Measurements from ENCODE around the gene LDLRAD3.
A peak's percentile ranks its signal among the peaks of the same experiment; 100 is the strongest.
"Not testable (repeated sequence)": the region's sequence is repeated elsewhere in the genome, so short reads cannot be mapped to it uniquely, and the experiment has no call there.

Gene LDLRAD3

DNA sequence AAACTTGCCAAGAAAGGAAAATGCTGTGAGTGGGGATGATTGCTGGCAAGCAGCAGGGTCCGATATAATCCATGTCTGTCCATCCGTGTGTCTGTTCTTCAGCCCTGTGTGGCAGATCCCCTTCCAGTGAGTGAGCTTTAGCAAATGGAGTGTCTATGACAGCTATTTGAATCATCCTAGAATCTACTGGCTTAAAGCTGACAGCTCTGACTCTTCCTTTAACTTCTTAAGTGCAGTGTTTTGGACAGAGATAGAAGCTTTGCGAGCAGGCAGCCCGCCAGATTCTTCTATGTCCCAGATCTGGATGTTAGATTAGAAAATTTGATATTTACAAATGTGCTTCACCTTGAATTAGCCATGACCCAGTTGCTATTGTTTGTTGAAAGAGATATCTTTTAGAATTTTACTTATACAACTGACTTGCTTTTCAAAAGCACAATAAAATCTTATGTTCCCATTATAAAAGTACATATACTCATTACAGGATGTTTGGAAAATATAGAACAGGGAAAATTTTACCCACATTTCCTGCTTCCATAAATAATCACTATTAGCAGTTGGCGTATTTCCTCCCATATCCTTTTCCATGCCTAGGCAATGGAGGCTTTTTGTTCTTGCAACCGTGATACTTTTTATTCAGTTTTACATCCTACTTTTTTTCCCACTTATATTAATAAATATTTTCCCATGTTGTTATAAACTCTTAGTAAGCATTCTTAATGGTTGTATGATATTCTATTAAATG is 220.8 kb downstream of the LDLRAD3 start:
- no peak for DNase-seq (ENCODE audit: low read depth in 2 of 2)

DNA sequence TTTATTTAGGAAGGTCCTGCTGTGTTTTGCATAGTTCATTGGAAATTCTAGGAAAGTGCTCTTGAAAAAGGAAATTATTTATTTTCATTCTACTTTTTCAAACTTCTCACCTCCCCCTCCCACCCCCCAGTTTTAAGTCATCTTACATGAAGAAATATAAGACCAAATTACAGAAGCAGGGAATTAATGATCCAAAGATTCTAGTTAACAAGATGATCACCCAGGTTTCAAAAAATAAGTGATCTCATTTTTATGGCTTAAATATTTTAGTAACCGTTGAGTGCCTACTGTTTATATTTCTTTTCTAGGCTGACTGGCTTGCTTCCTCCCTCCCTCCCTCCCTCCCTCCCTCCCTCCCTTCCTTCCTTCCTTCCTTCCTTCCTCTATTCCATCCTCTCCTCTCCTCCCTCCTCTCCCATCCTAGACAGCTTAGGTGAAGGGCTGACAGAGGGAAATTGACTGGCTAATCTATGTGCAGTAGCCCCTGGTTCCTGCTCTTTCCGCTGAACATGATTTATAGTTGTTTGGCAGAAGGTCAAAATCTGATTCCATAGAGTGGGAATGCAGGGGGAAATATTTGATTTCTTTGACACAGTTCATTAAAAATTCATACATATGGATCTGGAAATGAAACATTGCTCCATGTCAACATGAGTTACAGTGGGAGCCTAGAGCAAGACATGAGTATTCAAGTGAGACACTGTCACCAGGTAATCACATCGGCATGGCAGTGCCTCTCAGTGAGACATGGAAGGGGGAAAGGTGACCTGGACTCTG is 221.9 kb downstream of the LDLRAD3 start:
- DNase-seq (ENCODE audit: low read depth in 2 of 2): peak in 1 of 2 experiments; percentile 44

GRCh38 chr11:36167073-36167472 is 223.2 kb downstream of the LDLRAD3 start:
- no peak for DNase-seq (ENCODE audit: low read depth in 2 of 2)

DNA sequence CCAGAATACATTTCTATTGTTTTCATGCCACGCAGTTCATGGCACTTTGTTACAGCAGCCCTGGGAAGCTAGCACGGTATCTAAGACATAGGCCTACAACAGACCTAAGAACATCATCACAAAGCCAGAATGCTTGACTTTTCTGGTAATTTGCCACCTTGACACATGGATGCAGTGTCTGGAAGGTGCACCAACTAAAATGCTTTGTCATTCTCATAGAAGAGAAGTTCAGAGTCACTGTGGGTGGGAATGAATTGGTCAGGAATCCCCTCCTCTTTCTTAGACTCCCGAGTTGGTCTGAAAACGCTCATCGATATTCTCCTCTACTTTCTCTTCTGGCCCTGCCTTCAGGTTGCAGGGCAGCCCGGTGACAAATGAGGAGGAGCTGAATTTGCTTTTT is 223.9 kb downstream of the LDLRAD3 start:
- no peak for DNase-seq (ENCODE audit: low read depth in 2 of 2)

- no peak for DNase-seq (ENCODE audit: low read depth in 2 of 2)
Measured at GRCh38 chr11:36177836-36178235, 234.0 kb downstream of the LDLRAD3 start.

DNA sequence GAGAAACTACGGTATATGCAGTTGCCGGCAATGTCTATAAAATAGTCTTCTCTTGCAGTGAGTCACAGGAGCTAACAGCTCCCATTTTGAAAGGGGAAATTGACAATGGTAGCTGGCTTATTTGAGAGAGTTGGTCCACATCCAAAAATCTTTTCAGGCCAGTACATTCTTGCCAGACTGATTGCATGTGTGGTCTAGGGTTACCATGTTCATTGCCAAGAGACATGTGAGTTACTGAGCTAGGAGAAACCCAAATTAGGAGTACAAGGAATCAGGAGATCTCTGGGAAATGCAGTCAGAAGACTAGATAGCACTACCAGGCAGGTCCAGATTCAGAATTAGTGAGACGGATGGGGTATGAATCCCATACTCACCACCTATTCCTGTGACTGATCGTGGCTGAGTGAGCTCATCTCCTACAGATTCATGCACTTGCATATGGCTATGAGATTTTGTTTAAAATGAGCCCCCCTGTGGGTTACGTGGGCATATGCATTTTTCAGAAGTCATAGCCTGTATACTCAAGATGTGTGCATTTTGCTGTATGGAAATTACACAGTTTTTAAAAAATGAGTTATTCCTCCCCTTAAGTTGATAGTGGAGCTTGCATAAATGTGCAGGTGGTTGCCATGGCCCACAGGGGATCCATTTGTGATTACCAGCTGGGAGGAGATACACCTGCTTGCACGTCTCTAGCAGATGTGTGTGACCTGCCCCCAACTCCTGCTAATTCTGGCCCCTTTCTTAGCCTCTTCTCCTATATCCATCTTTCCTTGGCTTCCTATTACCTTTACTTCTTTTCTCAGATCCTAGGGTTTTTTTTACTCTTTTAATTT is 242.7 kb downstream of the LDLRAD3 start:
- peak; percentile 69 to 73 for DNase-seq (ENCODE audit: low read depth in 2 of 2)

DNA sequence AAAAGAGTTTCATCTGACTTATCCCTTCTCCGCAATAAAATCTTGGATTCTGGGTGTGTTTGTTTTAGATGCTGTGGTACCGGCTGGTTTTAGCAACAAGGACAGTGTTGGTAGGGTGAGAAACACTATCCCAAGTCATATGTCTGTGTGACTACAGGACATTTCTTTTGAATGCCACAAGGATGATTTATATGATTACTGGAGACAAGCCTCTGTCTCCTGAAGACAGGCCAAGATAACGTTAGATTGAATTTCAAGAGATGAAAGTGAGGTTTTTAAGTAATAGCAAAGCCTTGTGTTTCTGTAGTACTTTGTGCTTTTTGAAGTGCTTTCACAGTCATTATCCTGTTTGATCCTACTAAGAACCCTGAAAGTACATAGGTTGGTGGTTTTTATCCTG is 243.8 kb downstream of the LDLRAD3 start:
- DNase-seq (ENCODE audit: low read depth in 2 of 2): no peak

DNA sequence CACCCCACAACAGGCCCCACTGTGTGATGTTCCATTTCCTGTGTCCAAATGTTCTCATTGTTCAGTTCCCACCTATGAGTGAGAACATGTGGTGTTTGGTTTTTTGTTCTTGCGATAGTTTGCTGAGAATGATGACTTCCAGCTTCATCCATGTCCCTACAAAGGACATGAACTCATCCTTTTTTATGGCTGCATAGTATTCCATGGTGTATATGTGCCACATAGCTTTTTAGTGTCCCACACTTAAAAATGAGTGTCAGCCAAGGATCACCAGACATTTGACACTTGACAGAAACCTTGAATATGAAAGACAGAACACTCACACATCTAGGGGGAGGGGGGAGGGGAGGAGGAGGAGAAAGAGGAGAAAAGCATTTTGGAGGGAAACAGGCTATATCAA is 245.9 kb downstream of the LDLRAD3 start:
- not testable (repeated sequence) for DNase-seq (ENCODE audit: low read depth in 2 of 2)

DNA sequence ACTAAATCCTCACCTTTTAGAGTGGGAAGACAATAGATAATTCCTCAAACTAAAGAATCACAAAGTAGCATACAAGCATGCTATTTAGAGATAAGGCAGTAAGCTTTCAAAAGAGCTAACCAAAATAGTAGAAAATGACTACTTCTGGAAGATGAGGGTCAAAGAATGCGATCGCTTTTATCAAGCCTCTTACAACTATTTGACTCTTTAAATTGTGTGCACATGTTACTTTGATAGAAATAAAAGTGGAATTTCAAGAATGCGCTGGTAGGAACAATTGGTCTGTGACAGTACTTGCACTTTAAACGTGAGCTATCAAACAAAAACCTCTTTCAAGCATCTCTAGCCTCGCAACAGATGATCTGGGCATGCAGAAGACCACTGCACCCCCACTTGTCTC is 248.1 kb downstream of the LDLRAD3 start:
- DNase-seq (ENCODE audit: low read depth in 2 of 2): no peak

DNA sequence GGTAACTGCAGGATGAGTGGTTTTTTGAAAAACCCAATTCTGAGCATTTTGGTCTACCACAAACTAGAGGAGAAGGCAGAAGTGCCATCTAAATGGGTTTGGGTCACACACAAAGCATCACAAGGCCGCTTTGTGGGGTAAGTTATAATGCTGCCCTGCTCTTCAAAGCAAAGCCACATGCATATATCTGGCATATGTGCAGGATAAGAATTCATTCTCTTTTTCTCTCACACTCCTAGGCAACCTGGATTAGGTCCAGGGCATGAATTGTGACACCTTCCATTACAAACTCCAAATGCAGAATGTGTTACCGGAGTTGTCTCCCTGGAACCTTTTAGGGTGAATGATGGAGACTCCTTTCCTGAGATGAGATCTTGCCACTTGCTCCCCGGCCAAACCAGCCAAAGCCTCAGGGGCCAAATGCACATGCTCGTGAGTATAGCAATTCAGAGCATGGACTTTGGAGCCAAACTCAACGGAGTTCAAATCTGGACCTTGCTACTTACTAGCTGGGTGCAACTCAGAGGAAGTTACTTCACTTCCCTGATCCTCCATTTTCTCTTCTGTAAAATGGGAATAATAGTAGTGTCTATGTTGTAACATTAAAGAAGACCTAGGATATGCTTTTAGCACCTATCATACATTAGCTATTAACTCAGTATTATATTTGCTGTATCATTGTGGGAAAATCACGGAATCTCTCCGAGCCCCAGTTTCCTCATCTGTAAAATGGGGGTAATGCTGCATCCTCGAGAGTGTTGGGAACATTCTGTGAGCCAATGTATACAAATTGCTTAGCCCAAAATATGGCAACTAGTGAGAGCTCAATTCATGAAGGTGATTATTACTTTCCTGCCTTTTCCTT is 248.8 kb downstream of the LDLRAD3 start:
- DNase-seq (ENCODE audit: low read depth in 2 of 2): no peak

DNA sequence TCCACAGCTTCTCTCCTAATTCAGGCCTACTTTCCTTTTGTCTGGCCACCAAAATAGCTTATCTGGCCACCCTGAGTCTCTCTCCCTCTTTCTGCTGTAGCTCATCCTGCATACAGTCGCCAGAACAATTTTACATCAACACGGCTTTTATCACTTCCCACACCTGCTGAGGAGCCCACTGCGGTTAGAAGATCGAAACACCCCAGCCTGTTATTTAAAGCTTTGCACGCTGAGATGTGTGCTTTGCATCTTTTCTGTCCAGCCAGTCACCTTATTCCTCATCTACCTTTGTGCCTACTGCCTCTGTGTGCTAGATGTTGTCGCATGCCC is 249.4 kb downstream of the LDLRAD3 start:
- no peak for DNase-seq (ENCODE audit: low read depth in 2 of 2)

GRCh38 chr11:36193721-36194120 is 249.9 kb downstream of the LDLRAD3 start:
- DNase-seq (ENCODE audit: low read depth in 2 of 2): no peak

GRCh38 chr11:36195496-36196354 is 251.9 kb downstream of the LDLRAD3 start:
- DNase-seq (ENCODE audit: low read depth in 2 of 2): peak; percentile 26 to 31

DNA sequence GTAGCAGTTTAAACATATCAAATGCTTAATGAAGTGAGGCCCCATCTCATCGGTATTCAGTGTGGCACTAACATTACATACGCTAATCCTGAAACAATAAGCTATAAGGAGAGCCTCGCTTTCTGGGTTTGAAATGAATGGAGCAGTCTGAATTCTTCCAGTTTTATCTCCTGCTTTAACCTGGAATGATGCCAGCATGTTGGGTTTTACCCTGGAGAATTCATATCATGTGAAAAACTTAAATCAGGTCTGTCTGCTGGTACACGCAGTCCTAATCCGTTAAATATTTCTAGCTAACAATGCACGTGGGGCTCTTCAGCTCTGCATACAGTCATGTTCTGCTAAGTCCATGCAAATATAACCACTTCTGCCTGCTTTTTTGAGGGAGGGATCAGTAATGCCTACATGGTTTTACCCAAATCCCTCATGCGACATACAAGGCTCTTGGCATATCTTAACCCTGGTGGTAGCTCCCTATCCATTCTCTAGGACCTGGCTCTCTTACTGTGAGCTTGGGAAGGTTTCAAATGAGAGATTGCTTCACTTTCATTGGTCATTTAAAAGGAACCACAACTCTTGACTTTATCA is 252.6 kb downstream of the LDLRAD3 start:
- peak; percentile 24 to 29 for DNase-seq (ENCODE audit: low read depth in 2 of 2)

DNA sequence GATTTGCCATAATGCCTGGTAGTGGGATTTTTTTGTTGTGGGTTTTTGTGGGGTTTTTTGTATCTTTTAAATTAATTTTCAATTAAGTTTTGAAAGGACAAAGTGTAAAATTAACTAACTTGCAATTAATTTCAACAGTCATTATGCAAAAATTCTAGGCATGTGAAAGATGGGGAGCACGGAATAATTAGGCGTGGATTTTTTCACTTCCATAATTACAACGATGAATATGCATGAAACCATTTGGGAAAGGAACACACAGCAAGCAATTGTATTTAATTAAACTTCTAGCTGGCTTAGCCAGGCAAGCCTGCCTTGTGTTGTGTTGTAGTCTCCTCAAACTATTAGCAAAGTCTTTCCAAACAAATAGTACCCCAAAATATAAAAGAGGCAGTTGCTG is 257.5 kb downstream of the LDLRAD3 start:
- no peak for DNase-seq (ENCODE audit: low read depth in 2 of 2)

- DNase-seq (ENCODE audit: low read depth in 2 of 2): no peak
Measured at GRCh38 chr11:36205536-36205935, 261.7 kb downstream of the LDLRAD3 start.

DNA sequence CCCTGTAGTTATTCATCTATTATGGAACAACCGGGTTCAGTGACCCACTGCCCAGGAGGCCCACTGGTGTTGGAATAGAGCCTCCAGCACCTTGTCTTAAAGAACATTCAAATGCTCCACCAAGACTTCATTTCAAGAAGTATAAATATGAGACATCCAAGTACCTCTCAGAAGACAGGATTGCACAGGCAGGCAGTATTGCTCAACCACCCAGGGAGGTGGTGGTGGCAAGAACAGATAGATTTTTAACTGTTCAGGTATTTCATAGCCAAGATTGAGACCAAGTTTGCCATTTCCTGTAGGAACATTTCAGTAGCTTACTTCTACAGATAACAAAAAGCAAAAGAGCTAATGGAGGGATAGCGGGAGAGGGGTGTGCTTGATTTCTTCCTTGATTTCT is 266.7 kb downstream of the LDLRAD3 start:
- DNase-seq (ENCODE audit: low read depth in 2 of 2): no peak

- DNase-seq (ENCODE audit: low read depth in 2 of 2): no peak
Measured at GRCh38 chr11:36211761-36212430, 268.0 kb downstream of the LDLRAD3 start.

DNA sequence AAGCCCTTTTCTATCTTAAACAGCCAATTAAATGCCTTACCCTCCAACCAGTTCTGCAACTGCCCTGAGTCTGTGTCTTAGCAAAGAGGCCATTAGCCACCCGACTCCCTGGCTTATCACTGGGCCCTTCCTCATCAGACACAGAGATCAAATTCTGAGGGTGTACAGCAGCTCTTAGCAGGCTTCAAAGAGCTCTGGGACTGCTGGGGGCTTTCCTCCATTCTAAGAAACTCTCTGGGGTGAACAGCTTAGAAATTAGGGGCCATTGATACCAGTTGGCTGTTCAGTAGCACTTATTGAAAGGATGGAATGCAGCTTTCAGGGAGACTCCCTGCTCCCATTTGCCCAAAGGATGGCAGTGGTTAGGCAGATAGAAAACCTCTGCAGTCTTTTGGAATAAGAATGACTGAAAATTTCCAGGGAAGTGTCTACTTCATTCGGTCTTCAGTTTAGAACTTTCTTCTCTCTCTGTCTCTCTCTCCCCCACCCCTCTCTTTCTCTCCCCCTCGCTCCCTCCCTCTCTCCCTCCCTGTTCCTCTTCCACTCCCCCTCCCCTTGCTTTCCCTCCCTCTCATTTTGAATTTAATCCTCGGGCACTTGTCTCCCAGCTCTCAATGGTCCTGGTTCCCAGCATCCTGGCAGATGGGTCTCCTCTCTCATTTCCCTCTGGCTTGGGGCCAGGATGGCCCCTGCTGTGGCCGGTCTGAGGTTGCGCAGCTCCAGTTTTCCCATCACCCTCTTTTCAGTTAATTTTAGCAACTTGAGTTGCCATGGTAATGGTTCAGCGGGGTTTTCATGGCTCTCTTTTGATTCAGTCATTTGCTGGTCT is 268.9 kb downstream of the LDLRAD3 start:
- no peak for DNase-seq (ENCODE audit: low read depth in 2 of 2)
